Left hindlimb (tissue), 1 donor: Measurements from ENCODE around the gene SAFB.

Experiments used
- DNase-seq: peaks from one replicate; pipeline ENCODE4 v3.0.0-alpha.2; 2018

The SAFB gene

DNA sequence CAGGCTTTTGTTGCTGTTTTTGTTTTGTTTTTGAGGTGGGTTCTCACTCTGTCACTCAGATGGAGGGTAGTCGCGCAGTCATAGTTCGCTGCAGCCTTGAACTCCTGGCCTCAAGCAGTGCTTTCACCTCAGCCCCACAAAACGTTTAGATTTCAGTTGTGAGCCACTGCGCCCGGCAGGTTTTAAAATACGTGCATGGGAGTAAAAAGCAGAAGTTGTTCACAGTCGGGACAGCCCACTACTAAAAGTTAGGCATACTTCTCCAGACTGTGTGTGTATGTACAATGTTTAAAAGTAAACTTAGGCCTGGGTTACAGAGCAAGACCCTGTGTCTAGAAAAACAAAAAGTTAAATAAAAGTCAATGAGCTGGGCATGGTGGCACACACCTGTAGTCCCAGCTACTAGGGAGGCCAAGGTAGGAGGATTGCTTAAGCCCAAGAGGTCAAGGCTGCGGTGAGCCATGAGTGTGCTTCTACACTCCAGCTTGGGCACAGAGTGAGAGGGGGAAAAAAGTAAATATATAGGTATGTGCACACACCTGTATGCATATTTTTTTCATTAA lies 6.1 kb downstream of the SAFB start:
- no peak for DNase-seq

- no peak for DNase-seq
Observed at GRCh38 chr19:5631567-5632240, 8.8 kb downstream of the SAFB start.

GRCh38 chr19:5632241-5632612 lies 9.3 kb downstream of the SAFB start:
- no peak for DNase-seq

- DNase-seq, result no peak
Observed at GRCh38 chr19:5632657-5633056, 9.8 kb downstream of the SAFB start.

DNA sequence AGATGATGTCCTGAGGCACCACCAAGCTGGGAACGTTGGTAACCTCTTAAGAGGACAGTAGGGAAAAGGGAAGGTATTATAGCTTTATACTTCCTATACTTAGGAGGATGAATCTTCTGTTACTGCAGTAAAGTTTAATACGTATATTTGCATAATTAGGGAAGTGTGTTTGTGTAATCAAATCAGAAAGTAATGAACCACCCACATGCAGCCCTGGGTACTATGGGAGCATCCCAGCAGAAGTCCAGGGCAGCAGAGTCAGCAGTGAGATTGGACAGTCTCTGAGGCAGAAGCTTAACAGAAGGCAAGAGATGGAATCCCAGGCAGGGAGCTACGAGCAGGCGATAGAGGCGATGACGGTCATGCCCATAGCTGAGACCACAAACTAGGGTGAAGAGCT lies 12.5 kb downstream of the SAFB start:
- no peak for DNase-seq

DNA sequence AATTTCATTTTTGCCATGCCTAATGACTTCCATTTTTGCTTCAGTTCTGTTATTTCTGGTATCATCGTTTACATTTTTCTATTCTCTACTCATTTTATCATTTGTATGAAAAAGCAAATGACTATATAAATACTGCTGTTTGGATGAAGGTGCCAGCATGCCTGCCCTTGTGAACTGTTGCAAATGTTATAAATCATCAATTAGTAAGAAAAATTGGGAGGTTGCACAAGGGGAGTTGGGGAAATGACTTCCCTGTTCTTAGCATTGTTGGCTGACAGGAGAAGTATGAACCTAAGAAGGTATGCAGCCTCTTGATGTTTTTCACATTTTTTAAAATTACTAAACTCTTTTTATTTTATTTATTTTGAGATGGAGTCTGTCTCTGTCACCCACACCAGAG lies 15.1 kb downstream of the SAFB start:
- DNase-seq, result no peak

GRCh38 chr19:5641171-5641570 lies 18.3 kb downstream of the SAFB start:
- DNase-seq, result no peak

- DNase-seq, result no peak
Observed at GRCh38 chr19:5642204-5642603, 19.3 kb downstream of the SAFB start.

DNA sequence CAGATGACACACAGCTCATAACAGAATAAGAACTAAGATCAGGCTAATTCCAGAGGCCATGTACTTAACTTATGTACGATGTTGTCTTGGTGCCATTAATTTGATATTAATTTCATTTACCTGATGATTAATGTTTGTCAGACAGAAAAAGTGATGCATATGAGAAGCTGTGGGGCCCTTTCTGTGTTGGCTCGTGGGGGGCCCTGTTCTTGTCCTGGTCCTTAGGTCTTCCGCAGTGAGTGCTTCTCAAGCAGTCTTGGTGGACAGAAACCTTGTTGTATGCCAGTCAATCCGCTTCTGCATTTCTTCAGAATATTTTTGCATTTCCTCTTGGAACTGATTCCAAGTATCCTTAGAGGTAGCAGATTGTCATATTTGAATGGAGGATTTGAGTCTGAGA lies 20.2 kb downstream of the SAFB start:
- no peak for DNase-seq

DNA sequence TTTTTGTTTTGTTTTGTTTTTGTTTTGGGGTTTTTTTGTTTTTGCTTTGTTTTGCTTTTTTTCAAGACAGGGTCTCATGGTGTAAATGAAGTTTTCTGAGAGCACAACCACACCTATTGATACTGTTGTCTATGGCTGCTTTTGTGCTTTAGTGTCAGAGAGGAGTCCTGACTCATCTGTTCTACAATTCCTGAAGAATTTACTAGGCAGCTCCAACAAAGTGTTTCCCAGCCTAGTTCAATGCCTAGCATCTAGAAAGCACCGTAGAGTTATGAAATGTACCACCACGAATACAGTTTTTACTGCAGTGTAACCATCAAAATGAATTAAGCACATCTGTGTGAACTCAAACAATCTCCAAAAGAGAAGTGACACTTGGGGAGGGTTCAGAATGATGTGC lies 21.2 kb downstream of the SAFB start:
- DNase-seq, result no peak

GRCh38 chr19:5645409-5645808 lies 22.5 kb downstream of the SAFB start:
- DNase-seq, result no peak

GRCh38 chr19:5646703-5647102 lies 23.8 kb downstream of the SAFB start:
- no peak for DNase-seq

- no peak for DNase-seq
Observed at GRCh38 chr19:5648464-5648863, 25.6 kb downstream of the SAFB start.

- no peak for DNase-seq
Observed at GRCh38 chr19:5651361-5651760, 28.5 kb downstream of the SAFB start.

- no peak for DNase-seq
Observed at GRCh38 chr19:5652261-5652660, 29.4 kb downstream of the SAFB start.

GRCh38 chr19:5654931-5655330 lies 32.0 kb downstream of the SAFB start:
- DNase-seq, result no peak

DNA sequence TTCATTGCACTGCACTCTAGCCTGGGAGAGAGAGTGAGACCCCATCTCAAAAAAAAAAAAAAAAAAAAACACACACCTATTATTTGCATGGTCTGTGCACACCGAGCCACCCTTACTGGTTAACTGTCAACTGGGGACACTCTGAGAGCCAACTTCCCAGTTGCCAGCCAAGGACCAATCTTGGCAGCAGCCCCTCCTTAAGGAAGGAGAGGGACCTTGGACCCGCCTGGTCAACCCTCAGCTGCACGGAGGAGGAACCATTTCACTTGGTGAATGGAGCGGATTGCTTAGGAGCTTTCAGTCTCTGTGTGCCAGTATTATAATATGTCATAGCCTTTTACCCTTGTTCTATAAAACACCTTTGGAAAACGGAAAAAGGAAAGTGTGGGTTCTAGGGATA lies 32.5 kb downstream of the SAFB start:
- no peak for DNase-seq

DNA sequence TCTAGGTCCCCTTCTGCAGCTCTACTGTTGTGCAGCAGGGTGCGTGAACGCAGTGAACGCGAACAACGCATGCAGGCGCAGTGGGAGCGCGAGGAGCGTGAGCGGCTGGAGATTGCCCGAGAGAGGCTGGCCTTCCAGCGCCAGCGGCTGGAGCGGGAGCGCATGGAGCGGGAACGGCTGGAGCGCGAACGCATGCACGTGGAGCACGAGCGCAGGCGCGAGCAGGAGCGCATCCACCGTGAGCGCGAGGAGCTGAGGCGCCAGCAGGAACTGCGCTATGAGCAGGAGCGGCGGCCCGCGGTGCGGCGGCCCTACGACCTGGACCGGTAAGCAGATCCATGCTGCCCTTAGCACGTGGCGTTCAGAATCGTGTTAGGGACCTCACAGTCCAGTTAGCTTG lies 38.6 kb downstream of the SAFB start:
- no peak for DNase-seq

GRCh38 chr19:5663904-5664303 lies 41.0 kb downstream of the SAFB start:
- no peak for DNase-seq

DNA sequence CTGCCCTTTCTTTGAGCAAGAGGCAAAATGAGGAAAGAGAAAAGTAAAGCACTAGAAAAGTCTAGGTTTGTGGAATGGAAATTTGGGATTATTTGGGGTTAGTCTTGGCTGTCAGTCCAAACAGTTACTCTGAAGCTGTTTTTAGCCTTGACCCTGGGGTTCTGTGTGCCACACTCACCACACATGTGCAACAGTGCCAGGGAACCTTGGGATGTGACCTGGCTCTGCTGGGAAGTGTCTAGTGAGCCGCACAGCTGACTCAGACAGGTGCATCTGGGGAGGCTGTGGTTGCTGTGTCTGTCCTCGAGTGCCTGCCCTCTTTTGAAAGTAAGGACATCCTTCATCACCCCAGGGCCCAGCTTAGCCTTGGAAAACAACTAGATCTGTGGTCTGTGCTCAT lies 41.6 kb downstream of the SAFB start:
- DNase-seq, result no peak

GRCh38 chr19:5665781-5666513 lies 43.1 kb downstream of the SAFB start:
- no peak for DNase-seq

- no peak for DNase-seq
Observed at GRCh38 chr19:5666921-5667610, 44.2 kb downstream of the SAFB start.

DNA sequence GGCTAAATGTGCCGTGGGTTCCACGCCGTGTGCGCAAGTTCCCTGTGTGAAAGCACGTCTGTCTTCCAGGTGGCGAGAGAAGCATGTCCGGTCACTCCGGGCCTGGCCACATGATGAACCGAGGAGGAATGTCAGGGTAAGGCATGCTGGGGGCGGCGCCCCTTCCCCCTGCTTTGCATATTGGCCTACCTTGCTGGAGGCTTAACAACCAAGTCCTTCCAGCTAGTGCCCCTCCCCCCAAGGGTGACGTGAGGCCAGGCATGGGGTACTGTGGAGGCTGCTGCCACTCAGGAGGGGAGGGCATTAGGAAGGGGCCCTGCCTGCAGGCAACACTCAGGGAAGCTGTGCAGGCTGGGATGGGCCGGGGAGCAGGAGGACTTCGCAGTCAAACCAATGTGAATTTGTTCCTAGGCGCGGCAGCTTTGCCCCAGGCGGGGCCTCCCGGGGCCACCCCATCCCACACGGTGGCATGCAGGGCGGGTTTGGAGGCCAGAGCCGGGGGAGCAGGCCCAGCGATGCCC lies 44.9 kb downstream of the SAFB start:
- no peak for DNase-seq

GRCh38 chr19:5669212-5669611 lies 46.3 kb downstream of the SAFB start:
- DNase-seq, result no peak
